ENCODE results near the gene ARL4A.

DNA sequence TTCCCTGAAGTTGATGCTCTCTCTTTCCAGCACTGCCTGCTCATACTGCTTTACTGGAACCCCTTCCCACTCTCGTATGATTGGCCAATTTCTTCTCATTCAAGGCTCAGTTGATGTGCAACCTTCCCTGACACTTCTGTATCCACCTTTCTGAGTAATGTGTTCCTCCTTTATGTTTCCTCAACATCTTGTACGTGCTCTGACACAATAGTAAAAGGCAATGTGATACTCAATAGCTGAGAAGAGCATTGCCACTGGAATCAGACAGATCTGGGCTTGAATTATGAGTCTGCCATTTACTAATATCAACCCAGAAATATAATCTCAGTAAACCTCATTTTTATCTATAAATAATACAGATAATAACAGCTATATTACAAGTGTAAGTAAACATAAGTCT lies 34.7 kb downstream of the ARL4A start:
- no peak for TF ChIP-seq POLR2AphosphoS5 (IDR thresholded peaks at IDR 0.05)
- TF ChIP-seq, protein P1, sequence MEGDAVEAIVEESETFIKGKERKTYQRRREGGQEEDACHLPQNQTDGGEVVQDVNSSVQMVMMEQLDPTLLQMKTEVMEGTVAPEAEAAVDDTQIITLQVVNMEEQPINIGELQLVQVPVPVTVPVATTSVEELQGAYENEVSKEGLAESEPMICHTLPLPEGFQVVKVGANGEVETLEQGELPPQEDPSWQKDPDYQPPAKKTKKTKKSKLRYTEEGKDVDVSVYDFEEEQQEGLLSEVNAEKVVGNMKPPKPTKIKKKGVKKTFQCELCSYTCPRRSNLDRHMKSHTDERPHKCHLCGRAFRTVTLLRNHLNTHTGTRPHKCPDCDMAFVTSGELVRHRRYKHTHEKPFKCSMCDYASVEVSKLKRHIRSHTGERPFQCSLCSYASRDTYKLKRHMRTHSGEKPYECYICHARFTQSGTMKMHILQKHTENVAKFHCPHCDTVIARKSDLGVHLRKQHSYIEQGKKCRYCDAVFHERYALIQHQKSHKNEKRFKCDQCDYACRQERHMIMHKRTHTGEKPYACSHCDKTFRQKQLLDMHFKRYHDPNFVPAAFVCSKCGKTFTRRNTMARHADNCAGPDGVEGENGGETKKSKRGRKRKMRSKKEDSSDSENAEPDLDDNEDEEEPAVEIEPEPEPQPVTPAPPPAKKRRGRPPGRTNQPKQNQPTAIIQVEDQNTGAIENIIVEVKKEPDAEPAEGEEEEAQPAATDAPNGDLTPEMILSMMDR (IDR thresholded peaks at IDR 0.05) = no peak
